ENCODE data around the gene ILRUN.

- TF ChIP-seq USF2 (IDR thresholded peaks at IDR 0.05; ENCODE audit: borderline replicate concordance, low read depth, low read length) (no peak; the same call in 1 of the 2 replicates), GABPA (IDR thresholded peaks at IDR 0.05; ENCODE audit: low read depth) (peak; percentile 60)
These were observed at the start of gene ILRUN for GRCh38 chr6:34696739-34697543.
